HCT116 (cell line): Measurements from ENCODE around the gene PAN3. TPM values are rescaled to one million over a fixed set of nuclear protein-coding genes. Genes with fewer than 3 reads are reported as not detected.

Experiments used
- ATAC-seq: fragments of 200-7000 bp; cut with Tn5 transposase; 2 replicates; pipeline ENCODE4 v1.9.1; 2020; ENCODE audit warnings: mild to moderate bottlenecking, moderate library complexity
- BruUV-seq: library from RNA; stranded (reverse); fragments of 400-500 nt; replicated peaks from 2 replicates; lab custom pipeline; 2021; lab: Mats Ljungman, UMichigan
- CTCF ChIA-PET: fragments of 300-600 bp; sonication (Branson Sonifier 250); formaldehyde crosslinking; loops from one replicate; lab custom pipeline; 2021; ENCODE audit warnings: antibody characterized with exemption; lab: Charles Lee
- POLR2A ChIA-PET: fragments of 300-600, 350-600 bp; sonication (Branson Sonifier 250); formaldehyde crosslinking; loops from one replicate; lab custom pipeline; 2021; ENCODE audit warnings: antibody characterized with exemption; lab: Charles Lee
- RAD21 ChIA-PET, 2 experiments: fragments of 300-600 bp; sonication (Branson Sonifier 250); formaldehyde crosslinking; loops; one replicate each; lab custom pipeline; 2023; ENCODE audit warnings: low total read pairs in 2 of 2; ENCODE audit not compliant: uncharacterized antibody in 2 of 2, unreplicated experiment in 2 of 2, low non-redundant PET in 1 of 2; lab: Charles Lee
- DNase-seq: peaks from one replicate; pipeline ENCODE4 v3.0.0-alpha.2; 2010; ENCODE audit warnings: low read depth, low spot score
- H2AFZ ChIP-seq: fragments of 200-600 bp; shearing (Covaris generic), sonication (generic); 2 replicates; pipeline ENCODE4 v1.6.1; 2017; ENCODE audit warnings: low read depth, mixed run types, mixed read lengths, antibody characterized with exemption, low read length; ENCODE audit not compliant: poor library complexity, severe bottlenecking
- H3K27ac ChIP-seq: 2 replicates; pipeline ENCODE4 v1.5.1; 2012; ENCODE audit warnings: low read depth, low read length
- H3K27me3 ChIP-seq: fragments of 200-600 bp; sonication (generic); 2 replicates; pipeline ENCODE4 v1.6.1; 2016; ENCODE audit warnings: mixed run types, low read length, mixed read lengths; ENCODE audit not compliant: insufficient read depth
- H3K36me3 ChIP-seq, 2 experiments: fragments of 200-500 bp in 1 of 2; fragments of 200-600 bp in 1 of 2; sonication (Bioruptor generic) in 1 of 2; sonication (generic) in 1 of 2; 2 replicates each; pipeline versions ENCODE4 v1.5.1 to v1.6.1; 2014 to 2016; ENCODE audit warnings: low read length in 2 of 2, inconsistent platforms in 1 of 2, mixed read lengths in 1 of 2, mixed run types in 1 of 2; ENCODE audit not compliant: insufficient read depth in 2 of 2, control insufficient read depth in 1 of 2
- H3K4me1 ChIP-seq, 2 experiments: fragments of 200-600 bp in 1 of 2; sonication (generic) in 1 of 2; 2 replicates each; pipeline versions ENCODE4 v1.5.1 to v1.6.1; 2012 to 2017; ENCODE audit warnings: low read length in 2 of 2, inconsistent platforms in 1 of 2, mild to moderate bottlenecking in 1 of 2, mixed read lengths in 1 of 2, mixed run types in 1 of 2, moderate library complexity in 1 of 2; ENCODE audit not compliant: insufficient read depth in 2 of 2, control insufficient read depth in 1 of 2
- H3K4me2 ChIP-seq: fragments of 200-600 bp; sonication (generic); 2 replicates; pipeline ENCODE4 v1.6.1; 2017; ENCODE audit warnings: mixed run types, low read length, mixed read lengths
- H3K4me3 ChIP-seq, 2 experiments: fragments of 200-600 bp in 1 of 2; sonication (generic) in 1 of 2; replicated peaks in 1 of 2; 2 replicates each; pipeline ENCODE4 v1.5.1; 2011 to 2016; ENCODE audit warnings: low read length in 2 of 2, control low read depth in 1 of 2, low read depth in 1 of 2, mild to moderate bottlenecking in 1 of 2, mixed read lengths in 1 of 2, mixed run types in 1 of 2
- H3K79me2 ChIP-seq: fragments of 200-600 bp; sonication (generic); 2 replicates; pipeline ENCODE4 v1.6.1; 2017; ENCODE audit warnings: mild to moderate bottlenecking, mixed run types, low read length, moderate library complexity, mixed read lengths; ENCODE audit not compliant: insufficient read depth
- H3K9ac ChIP-seq: fragments of 200-600 bp; sonication (generic); 2 replicates; pipeline ENCODE4 v1.6.1; 2016; ENCODE audit warnings: low read length, mixed read lengths
- H3K9me2 ChIP-seq: fragments of 200-600 bp; sonication (generic), shearing (Covaris generic); 2 replicates; pipeline ENCODE4 v1.6.1; 2017; ENCODE audit warnings: mixed run types, mild to moderate bottlenecking, moderate library complexity; ENCODE audit not compliant: insufficient read depth
- H3K9me3 ChIP-seq, 2 experiments: fragments of 200-500 bp in 1 of 2; fragments of 200-600 bp in 1 of 2; sonication (Bioruptor generic) in 1 of 2; sonication (generic) in 1 of 2; 2 replicates each; pipeline ENCODE4 v1.6.1; 2014 to 2017; ENCODE audit warnings: low read length in 2 of 2, mixed read lengths in 2 of 2, inconsistent platforms in 1 of 2, low read depth in 1 of 2, mild to moderate bottlenecking in 1 of 2, mixed run types in 1 of 2, moderate library complexity in 1 of 2; ENCODE audit not compliant: control insufficient read depth in 1 of 2, insufficient read depth in 1 of 2
- H4K20me1 ChIP-seq: fragments of 200-600 bp; sonication (generic), shearing (Covaris generic); 2 replicates; pipeline ENCODE4 v1.6.1; 2017; ENCODE audit warnings: mixed run types, mild to moderate bottlenecking, moderate library complexity; ENCODE audit not compliant: insufficient read depth
- CBX3 ChIP-seq: IDR thresholded peaks from 2 replicates; pipeline ENCODE4 v1.6.1; 2012; ENCODE audit warnings: low read depth
- CEBPB ChIP-seq: IDR thresholded peaks from 2 replicates; pipeline ENCODE4 v1.6.1; 2012; ENCODE audit warnings: low read depth
- CTCF ChIP-seq, 3 experiments: fragments of 200-600 bp in 1 of 3; sonication (generic) in 1 of 3; IDR thresholded peaks in 2 of 3; conservative IDR thresholded peaks in 1 of 3; 2 replicates each; pipeline ENCODE4 v1.5.1; 2012 to 2017; ENCODE audit warnings: low read depth in 2 of 3, low read length in 2 of 3, antibody characterized with exemption in 1 of 3, borderline replicate concordance in 1 of 3, control low read depth in 1 of 3, mild to moderate bottlenecking in 1 of 3, mixed read lengths in 1 of 3, mixed run types in 1 of 3, moderate library complexity in 1 of 3; ENCODE audit not compliant: insufficient read depth in 1 of 3
- FOSL1 ChIP-seq: IDR thresholded peaks from 2 replicates; pipeline ENCODE4 v1.6.1; 2012; ENCODE audit warnings: low read depth
- MAX ChIP-seq: IDR thresholded peaks from 2 replicates; pipeline ENCODE4 v1.6.1; 2012
- TCF7L2 ChIP-seq: IDR thresholded peaks from 2 replicates; pipeline ENCODE4 v1.7.0; 2011; ENCODE audit warnings: borderline replicate concordance, inconsistent platforms; ENCODE audit not compliant: insufficient read depth, insufficient read length; ENCODE audit errors: extremely low read depth
- ZBTB33 ChIP-seq: IDR thresholded peaks from 2 replicates; pipeline ENCODE4 v1.6.1; 2011; ENCODE audit warnings: mild to moderate bottlenecking, low read length, moderate library complexity; ENCODE audit not compliant: insufficient replicate concordance; ENCODE audit errors: extremely low read depth
- ZFX ChIP-seq: fragments of 450-650 bp; IDR thresholded peaks from 2 replicates; pipeline ENCODE4 v1.6.1; 2017
- ZNF274 ChIP-seq: fragments of 200-500 bp; sonication (Bioruptor generic); IDR thresholded peaks from 2 replicates; pipeline ENCODE4 v1.6.1; 2014; ENCODE audit warnings: mild to moderate bottlenecking, low read depth, low read length, inconsistent platforms
- intact Hi-C: fragments of 100-400 bp; cut with micrococcal nuclease; formaldehyde crosslinking; loops from 2 replicates; pipeline ENCODE4 v1.10.0; 2022
- total RNA-seq: library from RNA; stranded (reverse); gene quantifications from one replicate; pipeline ENCODE4 v1.2.1, GENCODE V29; 2021; ENCODE audit not compliant: unreplicated experiment

Gene PAN3
- total RNA-seq, 1 experiment from 2014 or later = 30.1 TPM

GRCh38 chr13:28245465-28245864 lies 107.1 kb downstream of the PAN3 start:
- RAD21 ChIA-PET = no interaction called here
- no peak for TF ChIP-seq CBX3
- TF ChIP-seq ZNF274 = no peak
- TF ChIP-seq CTCF (IDR thresholded peaks at IDR 0.05 in 2 of 3, conservative IDR thresholded peaks at IDR 0.05 in 1 of 3; ENCODE audit: borderline replicate concordance in 1 of 3, insufficient read depth in 1 of 3, low read depth in 2 of 3, low read length in 2 of 3) = no peak
- no peak for TF ChIP-seq ZFX
- TF ChIP-seq FOSL1 = no peak
- no peak for TF ChIP-seq ZBTB33
- no peak for TF ChIP-seq MAX
- TF ChIP-seq CEBPB = no peak
- TF ChIP-seq TCF7L2 = no peak
- Histone ChIP-seq H3K79me2 (no peaks in the 10 kb centered on the region), H3K9me2 (no peaks in the 10 kb centered on the region), H3K36me3 (no peaks in the 10 kb centered on the region; a peak in 1 of 4 replicates), H3K27me3 (no peaks in the 10 kb centered on the region), H3K9ac (no peak overlapping the region), H3K4me2 (no peak overlapping the region), H4K20me1 (no peaks in the 10 kb centered on the region), H3K9me3 (no peaks in the 10 kb centered on the region), H3K4me3 (no peak overlapping the region), H3K4me1 (no peaks in the 10 kb centered on the region), H3K27ac (no peak overlapping the region), H2AFZ (no peak overlapping the region)
- BruUV-seq = no TSS peak
- DNase-seq (no peak), ATAC-seq (no peak)
- POLR2A ChIA-PET = no interaction called here
- intact Hi-C loops = no loop called here
- CTCF ChIA-PET = no interaction called here
